Midbrain (tissue), 1 donor: ENCODE results near the gene OR52E8.

Experiments
- DNase-seq: peaks from one replicate; lab custom pipeline; 2025; lab: John Stamatoyannopoulos, UW

OR52E8 gene

GRCh38 chr11:5857590-5857989 lies at the start of gene OR52E8:
Gene OR52E8, minus strand, starts transcription at chr11:5857690. Its CDS starts 0 bp downstream, at chr11:5857690.
- DNase-seq, result no peak

- no peak for DNase-seq
These were observed 42.0 kb upstream of the OR52E8 start for GRCh38 chr11:5899534-5899933.

DNA sequence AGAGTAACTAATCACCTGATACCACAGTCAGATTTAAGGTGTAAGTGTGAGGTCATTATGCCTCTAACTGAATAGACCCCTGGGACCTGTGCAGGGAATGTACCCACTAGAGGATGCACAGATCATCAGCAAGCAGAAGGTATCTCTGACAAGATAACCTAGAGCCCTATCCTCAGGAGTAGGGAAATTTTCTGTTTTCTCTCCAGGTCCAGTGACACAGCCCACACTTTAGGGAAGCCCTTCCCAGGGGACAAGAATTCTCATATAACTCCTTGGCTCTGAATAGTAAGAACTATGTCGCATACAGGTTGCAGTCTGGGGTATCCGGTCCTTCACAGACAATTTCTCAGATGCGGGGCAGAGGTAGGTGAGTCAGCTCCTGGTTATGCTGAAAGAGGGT lies 35.4 kb upstream of the OR52E8 start, which contains the start of gene OR52E5:
Gene OR52E5, plus strand, starts transcription at position 301 of the 400 bp plus-strand sequence. CDS start 7,569 bp downstream, outside the sequence.
- no peak for DNase-seq

DNA sequence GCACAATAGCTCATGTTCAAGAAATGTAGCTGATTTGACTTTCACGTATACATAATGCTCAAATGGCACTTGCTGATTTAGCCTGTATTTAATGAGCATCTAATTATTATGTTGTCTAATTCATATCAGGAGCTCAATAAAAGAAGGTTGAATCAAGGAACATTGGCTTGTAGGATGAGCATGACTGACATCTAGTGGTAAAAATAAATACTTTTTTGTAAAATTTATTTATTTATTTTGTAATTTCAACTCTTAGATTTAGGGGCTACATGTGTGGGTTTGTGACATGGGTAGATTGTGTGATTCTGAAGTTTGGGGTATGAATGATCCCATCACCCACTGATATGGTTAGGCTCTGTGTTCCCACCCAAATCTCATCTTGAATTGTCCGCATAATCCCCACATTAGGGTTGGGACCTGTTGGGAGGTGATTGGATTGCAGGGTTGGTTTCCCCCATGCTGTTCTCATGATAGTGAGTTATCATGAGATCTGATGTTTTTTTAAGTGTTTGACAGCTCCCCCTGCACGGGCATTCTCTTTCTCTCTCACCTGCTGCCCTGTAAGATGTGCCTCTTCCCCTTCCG lies 33.8 kb upstream of the OR52E8 start:
- DNase-seq, result no peak

DNA sequence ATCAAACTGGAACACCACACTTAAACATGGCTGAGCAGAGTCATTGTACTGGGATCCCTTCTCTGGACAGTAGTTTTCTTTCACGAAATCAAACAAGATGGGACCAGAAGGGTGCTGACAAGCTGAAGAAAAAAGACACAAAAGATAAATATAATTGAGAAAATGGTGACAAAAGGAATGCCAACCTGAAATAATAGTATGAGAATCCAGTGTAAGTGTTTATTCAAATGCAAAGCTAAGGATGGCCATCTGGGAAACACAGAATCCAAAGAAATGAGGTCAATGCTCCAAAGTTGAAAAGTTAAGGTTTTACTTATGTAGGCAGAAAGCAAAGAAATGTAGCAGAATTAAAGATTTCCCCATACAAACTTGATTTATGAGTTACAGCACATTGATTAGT lies 30.2 kb upstream of the OR52E8 start:
- no peak for DNase-seq

GRCh38 chr11:5887172-5887571 lies 29.7 kb upstream of the OR52E8 start:
- no peak for DNase-seq

- no peak for DNase-seq
These were observed 24.3 kb upstream of the OR52E8 start for GRCh38 chr11:5881756-5882155.

DNA sequence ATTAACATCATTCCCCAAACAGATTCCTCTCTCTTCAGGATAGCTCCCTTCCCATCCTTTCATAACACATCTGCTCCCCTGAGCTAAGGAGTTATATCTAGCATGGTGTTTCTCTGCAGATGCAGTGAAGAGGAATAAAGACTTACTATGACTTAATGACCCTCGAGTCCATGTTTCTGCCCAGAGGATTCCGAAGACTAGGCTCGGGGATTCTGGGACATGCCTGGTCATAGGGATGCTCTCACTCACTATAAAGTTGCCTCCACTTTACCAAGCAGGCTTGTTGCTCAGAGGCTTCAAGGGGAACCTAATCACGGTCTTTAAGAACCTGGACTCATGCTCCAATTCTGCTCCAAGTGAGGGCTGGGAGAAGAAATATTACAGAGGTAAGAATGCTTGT lies 22.8 kb upstream of the OR52E8 start, which contains the start of gene OR52E4:
Gene OR52E4, plus strand, starts transcription at position 301 of the 400 bp plus-strand sequence. CDS start 3,664 bp downstream, outside the sequence.
- DNase-seq, result no peak

GRCh38 chr11:5878564-5878963 lies 21.1 kb upstream of the OR52E8 start:
- no peak for DNase-seq

GRCh38 chr11:5865826-5866225 lies 8.3 kb upstream of the OR52E8 start:
- no peak for DNase-seq

GRCh38 chr11:5851002-5851401 lies 6.5 kb downstream of the OR52E8 start:
- DNase-seq, result no peak

GRCh38 chr11:5847711-5848110 lies 9.8 kb downstream of the OR52E8 start:
- DNase-seq, result no peak

GRCh38 chr11:5846701-5847100 lies 10.8 kb downstream of the OR52E8 start:
- DNase-seq, result no peak

DNA sequence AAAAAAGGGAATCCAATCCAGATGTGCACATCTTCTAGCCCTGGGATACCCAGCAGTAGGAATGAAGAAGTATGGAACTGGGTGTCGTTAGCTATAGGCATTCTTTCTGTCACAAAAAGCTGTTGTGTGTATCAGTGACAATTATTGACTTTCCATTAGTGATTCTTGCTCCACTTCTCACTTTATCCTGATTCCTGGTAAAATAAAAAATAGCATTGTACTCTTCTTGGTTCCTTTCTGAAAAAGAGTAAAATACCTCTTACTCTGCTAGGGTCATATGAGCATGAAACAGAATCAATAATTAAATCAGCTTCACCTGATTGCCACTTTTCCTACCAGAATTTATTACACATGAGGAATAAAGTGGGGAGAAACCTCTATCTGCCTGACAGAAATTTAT lies 15.7 kb downstream of the OR52E8 start, which contains the start of gene OR52E6:
Gene OR52E6, minus strand, starts transcription at position 101 of the 400 bp plus-strand sequence. Its CDS starts 0 bp downstream, at position 101.
- DNase-seq, result no peak

DNA sequence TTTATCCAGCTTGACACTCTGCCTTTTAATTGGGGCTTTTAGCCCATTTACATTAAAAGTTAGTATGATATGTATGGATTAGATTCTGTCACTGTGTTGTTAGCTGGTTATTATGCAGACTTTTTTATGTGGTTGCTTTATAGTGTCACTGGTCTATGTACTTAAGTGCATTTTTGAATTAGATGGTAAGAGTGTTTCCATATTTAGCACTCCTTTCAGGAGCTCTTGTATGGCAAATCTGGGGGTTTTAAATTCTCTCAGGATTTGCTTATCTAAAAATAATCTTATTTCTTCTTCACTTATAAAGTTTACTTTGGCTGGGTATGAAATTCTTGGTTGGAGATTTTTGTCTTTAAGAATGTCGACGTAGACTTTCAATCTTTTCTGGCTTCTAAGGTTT lies 19.8 kb downstream of the OR52E8 start:
- DNase-seq, result no peak

- no peak for DNase-seq
These were observed 24.0 kb downstream of the OR52E8 start for GRCh38 chr11:5833446-5833845.

DNA sequence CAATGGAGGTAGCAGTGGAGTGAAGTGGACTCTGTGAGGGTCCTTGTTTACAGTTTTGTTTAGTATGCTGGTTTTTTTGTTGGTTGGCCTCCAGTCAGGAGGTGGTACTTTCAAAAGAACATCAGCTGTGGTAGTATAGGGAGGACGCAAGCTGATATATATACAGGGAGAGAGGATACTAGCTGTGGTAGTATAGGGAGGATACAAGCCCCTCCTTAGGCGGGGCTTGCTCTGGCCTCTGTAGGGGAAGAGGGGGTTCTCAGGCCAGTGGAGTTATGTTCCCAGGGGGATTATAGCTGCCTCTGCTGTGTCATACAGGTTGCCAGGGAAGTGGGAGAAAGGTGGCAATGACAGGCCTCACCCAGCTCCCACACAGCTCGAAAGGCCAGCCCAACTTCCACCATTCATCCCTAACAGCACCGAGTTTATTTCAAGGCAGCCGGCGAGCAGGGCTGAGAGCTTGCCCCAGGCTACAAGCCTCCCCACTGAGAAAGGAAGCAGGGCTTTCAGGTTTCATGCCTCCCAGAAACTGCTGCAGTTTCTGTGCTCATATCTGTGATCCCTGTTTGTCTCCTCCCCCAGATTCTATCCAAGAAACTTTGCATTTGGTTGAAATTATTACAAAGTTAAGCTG lies 26.2 kb downstream of the OR52E8 start:
- no peak for DNase-seq

GRCh38 chr11:5818245-5818886 lies 39.1 kb downstream of the OR52E8 start:
- no peak for DNase-seq

DNA sequence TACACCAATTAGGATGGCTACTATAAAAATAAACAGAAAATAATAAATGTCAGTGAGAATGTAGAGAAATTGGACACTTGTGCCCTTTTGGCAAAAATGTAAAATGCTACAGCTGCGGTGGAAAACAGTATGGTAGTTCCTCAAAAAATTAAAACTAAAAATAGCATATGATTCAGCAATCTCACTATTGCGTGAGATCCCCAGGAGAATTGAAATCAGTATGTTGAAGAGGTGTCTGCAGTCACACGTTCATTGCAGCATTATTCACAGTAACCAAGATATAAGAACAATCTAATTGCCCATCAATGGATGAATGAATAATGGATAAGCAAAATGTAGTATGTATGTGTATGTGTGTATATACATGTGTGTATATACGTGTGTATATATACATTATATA lies 42.0 kb downstream of the OR52E8 start:
- DNase-seq, result no peak

DNA sequence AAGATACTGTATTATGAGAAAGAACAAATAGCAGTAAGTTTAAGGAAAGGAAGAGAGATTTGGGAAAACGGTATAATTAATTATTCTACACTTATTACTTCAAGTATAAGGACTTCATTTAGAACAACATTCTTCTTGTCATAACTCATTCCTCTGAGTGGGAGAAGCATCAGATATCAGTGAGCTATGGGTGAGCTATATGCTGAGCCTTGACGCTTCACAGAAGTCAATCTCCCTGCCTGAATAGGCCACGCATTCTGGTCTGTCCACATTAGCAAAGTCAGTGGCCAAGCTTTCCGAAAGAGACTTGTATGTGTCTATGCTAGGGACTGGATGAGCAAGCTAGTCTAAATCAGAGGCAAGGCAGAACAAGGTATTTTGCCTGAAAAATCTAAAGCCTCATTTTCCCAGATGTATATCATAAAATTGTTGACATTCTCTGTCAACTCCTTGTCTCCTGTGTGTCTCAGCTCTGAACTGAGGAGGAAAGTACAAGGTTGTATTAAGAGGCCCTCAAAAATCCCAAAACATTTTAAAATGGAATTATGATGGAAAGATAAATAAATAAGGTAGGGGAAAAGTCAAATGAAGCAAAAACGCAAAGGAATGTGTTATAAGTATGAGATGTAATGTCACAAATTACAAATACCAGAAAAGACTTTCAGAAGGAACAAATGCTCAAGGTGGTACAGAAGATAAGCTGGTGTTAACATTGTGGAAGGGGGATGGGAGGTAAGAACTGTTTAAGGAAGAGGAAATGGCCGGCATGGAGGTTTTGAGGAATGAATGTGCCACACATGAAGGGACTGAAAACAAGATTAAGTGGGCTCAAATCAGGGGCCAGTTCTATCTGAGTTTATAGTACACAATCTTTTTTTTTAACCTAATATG lies 47.3 kb downstream of the OR52E8 start:
- DNase-seq, result no peak

- DNase-seq, result no peak
These were observed 48.4 kb downstream of the OR52E8 start for GRCh38 chr11:5809122-5809519.

GRCh38 chr11:5808500-5809121 lies 48.9 kb downstream of the OR52E8 start, which contains the start of gene OR52N2:
Gene OR52N2, plus strand, starts transcription at chr11:5808924. Its CDS starts 11,412 bp downstream, at chr11:5820336.
- DNase-seq, result peak; percentile 79
